GM23248 (cell line): Measurements from ENCODE around the gene PDIA4.

ENCODE experiments used
- EZH2 ChIP-seq: fragments of 200-600 bp; sonication (generic); IDR thresholded peaks from 2 replicates; pipeline ENCODE4 v1.6.1; 2018; ENCODE audit warnings: antibody characterized with exemption, mild to moderate bottlenecking; ENCODE audit not compliant: insufficient read depth, poor library complexity, severe bottlenecking
- EZH2phosphoT487 ChIP-seq: fragments of 200-600 bp; sonication (generic); IDR thresholded peaks from 2 replicates; pipeline ENCODE4 v1.6.1; 2018; ENCODE audit warnings: antibody characterized with exemption, moderate library complexity, mild to moderate bottlenecking, low read depth; ENCODE audit not compliant: insufficient read depth

GRCh38 chr7:149031353-149031910 lies 3.1 kb upstream of the PDIA4 start:
- no peak for TF ChIP-seq EZH2phosphoT487
- TF ChIP-seq EZH2, result no peak
